IPS DF 19.7 (cell line): ENCODE data around the gene RLN3.
"Not testable (repeated sequence)": the region's sequence is repeated elsewhere in the genome, so short reads cannot be mapped to it uniquely, and the experiment has no call there.

Source experiments
- DNase-seq: peaks from one replicate; pipeline ENCODE4 v3.0.0-alpha.2; 2013; ENCODE audit warnings: low read depth, low spot score

RLN3 gene

GRCh38 chr19:13995017-13995728, 32.8 kb upstream of the RLN3 start:
- no peak for DNase-seq

GRCh38 chr19:13995878-13996765, 31.8 kb upstream of the RLN3 start:
- DNase-seq: no peak

GRCh38 chr19:13996928-13997630, 30.9 kb upstream of the RLN3 start:
- no peak for DNase-seq

- no peak for DNase-seq
Observed at GRCh38 chr19:13997631-13997962, 30.4 kb upstream of the RLN3 start.

GRCh38 chr19:13998426-13998825, 29.5 kb upstream of the RLN3 start:
- DNase-seq: no peak

- DNase-seq: no peak
Observed at GRCh38 chr19:13999085-13999484, 28.9 kb upstream of the RLN3 start.

- no peak for DNase-seq
Observed at GRCh38 chr19:14000691-14001375, 27.1 kb upstream of the RLN3 start.

- DNase-seq: no peak
Observed at GRCh38 chr19:14002571-14003250, 25.2 kb upstream of the RLN3 start.

GRCh38 chr19:14003251-14004055, 24.5 kb upstream of the RLN3 start:
- no peak for DNase-seq

GRCh38 chr19:14004619-14005348, 23.2 kb upstream of the RLN3 start:
- DNase-seq: no peak

GRCh38 chr19:14005349-14006084, 22.4 kb upstream of the RLN3 start:
- DNase-seq: no peak

- DNase-seq: peak; percentile 99
Observed at GRCh38 chr19:14006085-14006765, 21.7 kb upstream of the RLN3 start, which contains the start of gene RFX1. Gene RFX1 (minus strand): TSS chr19:14006320. CDS start chr19:13993843, 12,477 bp downstream.

GRCh38 chr19:14006766-14007562, 21.0 kb upstream of the RLN3 start:
- DNase-seq: no peak

GRCh38 chr19:14012378-14012915, 15.5 kb upstream of the RLN3 start:
- no peak for DNase-seq

GRCh38 chr19:14015524-14016035, 12.4 kb upstream of the RLN3 start:
- no peak for DNase-seq

GRCh38 chr19:14019100-14019499, 8.8 kb upstream of the RLN3 start:
- no peak for DNase-seq

GRCh38 chr19:14019739-14020138, 8.2 kb upstream of the RLN3 start:
- not testable (repeated sequence) for DNase-seq
